Mesothelial cell of epicardium (in vitro differentiated cells): ENCODE results near the gene FAM43A. TPM values are rescaled to one million over a fixed set of nuclear protein-coding genes. Genes with fewer than 3 reads are reported as not detected.

Source experiments
- DNase-seq, 2 experiments: peaks; one replicate each; pipeline ENCODE4 v3.0.0; 2021; ENCODE audit warnings: low spot score in 2 of 2; ENCODE audit not compliant: unreplicated experiment in 2 of 2
- H3K27ac Mint-ChIP-seq: 2 replicates; pipeline ENCODE4 v1.8.0; 2021; ENCODE audit warnings: mixed read lengths
- H3K27me3 Mint-ChIP-seq: 2 replicates; pipeline ENCODE4 v1.8.0; 2021; ENCODE audit warnings: low read depth, mixed read lengths
- H3K36me3 Mint-ChIP-seq: 2 replicates; pipeline ENCODE4 v1.8.0; 2021; ENCODE audit warnings: mixed read lengths
- H3K4me1 Mint-ChIP-seq: 2 replicates; pipeline ENCODE4 v1.8.0; 2021; ENCODE audit warnings: mixed read lengths
- H3K4me3 Mint-ChIP-seq: 2 replicates; pipeline ENCODE4 v1.8.0; 2021; ENCODE audit warnings: mild to moderate bottlenecking, moderate library complexity, mixed read lengths
- H3K9me3 Mint-ChIP-seq: 2 replicates; pipeline ENCODE4 v1.8.0; 2021; ENCODE audit warnings: mixed read lengths
- CTCF ChIP-seq: fragments of 200-600 bp; sonication (generic); IDR thresholded peaks from one replicate; pipeline ENCODE4 v1.5.0; 2021; ENCODE audit warnings: antibody characterized with exemption; ENCODE audit not compliant: unreplicated experiment
- total RNA-seq: library from RNA; stranded (reverse); gene quantifications from 3 replicates; pipeline ENCODE4 v1.2.1, GENCODE V29; 2021

Gene FAM43A
- total RNA-seq, 1 donor from 2014 or later, result 11.3 TPM

- DNase-seq, result no peak
- H3K9me3 Mint-ChIP-seq, result no peaks in the 10 kb centered on the region
- TF ChIP-seq CTCF, result no peak
- peak overlapping the region; percentile 87 for H3K4me3 Mint-ChIP-seq
- peak overlapping the region; percentile 93 for H3K27ac Mint-ChIP-seq
- H3K36me3 Mint-ChIP-seq, result no peaks in the 10 kb centered on the region
- peaks cover 20% of the 10 kb centered on the region for H3K27me3 Mint-ChIP-seq
- H3K4me1 Mint-ChIP-seq, result peaks cover 55% of the 10 kb centered on the region
These were observed 3.3 kb downstream of the FAM43A start for GRCh38 chr3:194688946-194689345.

- H3K9me3 Mint-ChIP-seq, result no peaks in the 10 kb centered on the region
- H3K27me3 Mint-ChIP-seq, result peaks cover 15% of the 10 kb centered on the region
- peak overlapping the region; percentile 93 for H3K27ac Mint-ChIP-seq
- H3K4me1 Mint-ChIP-seq, result peaks cover 55% of the 10 kb centered on the region
- H3K4me3 Mint-ChIP-seq, result peak overlapping the region; percentile 87
- H3K36me3 Mint-ChIP-seq, result no peaks in the 10 kb centered on the region
- no peak for DNase-seq
- TF ChIP-seq CTCF, result no peak
These were observed 3.8 kb downstream of the FAM43A start for GRCh38 chr3:194689493-194689944.

- Mint-ChIP-seq H3K9me3 (no peaks in the 10 kb centered on the region), H3K4me3 (no peak overlapping the region), H3K4me1 (peaks cover 48% of the 10 kb centered on the region), H3K36me3 (no peaks in the 10 kb centered on the region), H3K27ac (peak overlapping the region; percentile 51), H3K27me3 (peaks cover 7% of the 10 kb centered on the region)
- no peak for TF ChIP-seq CTCF
- no peak for DNase-seq
These were observed 5.1 kb downstream of the FAM43A start for GRCh38 chr3:194690501-194691372.

GRCh38 chr3:194691481-194692283, 6.0 kb downstream of the FAM43A start:
- peaks cover 2% of the 10 kb centered on the region for H3K27me3 Mint-ChIP-seq
- peak overlapping the region; percentile 37 for H3K27ac Mint-ChIP-seq
- no peak for TF ChIP-seq CTCF
- H3K9me3 Mint-ChIP-seq, result no peaks in the 10 kb centered on the region
- DNase-seq, result no peak
- no peaks in the 10 kb centered on the region for H3K36me3 Mint-ChIP-seq
- H3K4me3 Mint-ChIP-seq, result no peak overlapping the region
- H3K4me1 Mint-ChIP-seq, result peaks cover 44% of the 10 kb centered on the region

- H3K36me3 Mint-ChIP-seq, result no peaks in the 10 kb centered on the region
- DNase-seq, result no peak
- H3K27ac Mint-ChIP-seq, result no peak overlapping the region
- H3K4me1 Mint-ChIP-seq, result peaks cover 2% of the 10 kb centered on the region
- no peak overlapping the region for H3K4me3 Mint-ChIP-seq
- no peaks in the 10 kb centered on the region for H3K27me3 Mint-ChIP-seq
- TF ChIP-seq CTCF, result no peak
- peaks cover 10% of the 10 kb centered on the region for H3K9me3 Mint-ChIP-seq
These were observed 11.0 kb downstream of the FAM43A start for GRCh38 chr3:194696702-194697101.
